ENCODE data around the gene SNTA1. TPM values are rescaled to one million over a fixed set of nuclear protein-coding genes. Genes with fewer than 3 reads are reported as not detected.
A peak's percentile ranks its signal among the peaks of the same experiment; 100 is the strongest.

Gene SNTA1
- total and polyA plus RNA-seq, 2 of the 8 experiments (the other 6 are each of a cell fraction or from before 2014, with no cell fraction given), result 4.5 to 8.0 TPM

- Histone ChIP-seq H2BK15ac (ENCODE audit: low read length) (no peak overlapping the region), H3K4me2 (ENCODE audit: insufficient read depth in 1 of 2, low read depth in 2 of 2, low read length in 2 of 2) (peak overlapping the region; percentile 49 to 93), H3K79me1 (ENCODE audit: low read depth, low read length) (no peaks in the 10 kb centered on the region), H2AK5ac (ENCODE audit: low read depth, low read length) (0 out of 2 replicates have a peak overlapping the region, but pooled peaks have one; percentile 39), H2BK120ac (replicated peaks; ENCODE audit: low read depth, low read length) (no peak overlapping the region), H4K20me1 (replicated peaks in 1 of 2; ENCODE audit: control insufficient read depth in 1 of 2, insufficient read depth in 2 of 2, low read length in 2 of 2) (peaks cover 0 to 4% of the 10 kb centered on the region in 2 experiments), H3K4ac (replicated peaks; ENCODE audit: insufficient read length, low read depth, low read length) (no peak overlapping the region), H3K56ac (replicated peaks; ENCODE audit: insufficient read length, low read depth, low read length) (no peak overlapping the region), H3K23ac (ENCODE audit: insufficient read length) (no peak overlapping the region), H4K8ac (ENCODE audit: extremely low read depth, insufficient read depth, low read length) (0 out of 2 replicates have a peak overlapping the region, but pooled peaks have one; percentile 2), H3K27me3 (replicated peaks in 1 of 4; ENCODE audit: control insufficient read depth in 3 of 4, extremely low read depth in 1 of 4, insufficient read depth in 3 of 4, low read length in 3 of 4) (peaks cover 3 to 18% (median 15%) of the 10 kb centered on the region in 4 experiments), H3K9ac (replicated peaks in 1 of 4; ENCODE audit: extremely low read depth in 1 of 4, low read depth in 3 of 4, low read length in 3 of 4) (no peak overlapping the region; a peak in 1 of 7 replicates), H4K5ac (ENCODE audit: insufficient read length, low read depth, low read length) (no peak overlapping the region), H2BK20ac (ENCODE audit: low read length) (no peak overlapping the region), H3K23me2 (ENCODE audit: low read depth, low read length) (peaks cover 6% of the 10 kb centered on the region; the same call in 1 of the 2 replicates), H3K4me3 (ENCODE audit: extremely low read depth in 1 of 4, insufficient read depth in 2 of 4, low read depth in 3 of 4, low read length in 4 of 4) (peak overlapping the region; percentile 43 to 71 (median 44); a peak in 6 of 8 replicates), H3K4me1 (replicated peaks in 1 of 4; ENCODE audit: control insufficient read depth in 3 of 4, insufficient read depth in 4 of 4, low read length in 3 of 4) (peaks cover 0 to 7% (median 3%) of the 10 kb centered on the region in 4 experiments; a peak in 4 of 7 replicates), H3K14ac (ENCODE audit: insufficient read length) (no peak overlapping the region), H2BK12ac (ENCODE audit: low read depth, low read length) (no peak overlapping the region), H2BK5ac (ENCODE audit: low read depth, low read length) (no peak overlapping the region), H3K36me3 (ENCODE audit: control insufficient read depth in 2 of 4, insufficient read depth in 4 of 4, low read length in 3 of 4) (no peaks in the 10 kb centered on the region), H3K79me2 (ENCODE audit: control insufficient read depth in 1 of 2, insufficient read depth in 2 of 2, low read length in 2 of 2) (no peaks in the 10 kb centered on the region), H4K91ac (replicated peaks; ENCODE audit: insufficient read length, low read length) (no peak overlapping the region), H3K18ac (ENCODE audit: extremely low read depth, low read length) (no peak overlapping the region), H3K9me3 (ENCODE audit: insufficient read depth in 2 of 2, low read depth in 1 of 2, low read length in 1 of 2) (no peaks in the 10 kb centered on the region), H2AFZ (ENCODE audit: low read length) (no peak overlapping the region), H3K27ac (ENCODE audit: low read depth, low read length) (no peak overlapping the region)
- no peak for FAIRE-seq
- WGBS, 2 experiments (ENCODE audit: extremely low coverage in 1 of 2, insufficient coverage in 1 of 2, insufficient read length in 1 of 2, insufficient replicate concordance in 2 of 2, low coverage in 1 of 2, low lambda C conversion rate in 2 of 2, missing lambda C conversion rate in 1 of 2), result 87% methylated on average over 9 of the region's 9 CpGs; no CpG with 5 or more reads in 1 of the 2 experiments
- no peak for DNase-seq (ENCODE audit: low read depth in 1 of 2, low spot score in 2 of 2)
- ChIA-PET POLR2A (ENCODE audit: partially characterized antibody) (interaction anchor here (1.3 to 1.8 kb wide), 2 partner anchors 211 to 221 kb away, joined by 5 to 7 read pairs; no protein-coding TSS in a partner anchor), CTCF (ENCODE audit: partially characterized antibody) (interaction anchor here (1.6 kb wide), 1 partner anchor 15 kb away, joined by 5 read pairs; no protein-coding TSS in a partner anchor)
- TF ChIP-seq EZH2 (IDR thresholded peaks at IDR 0.05; ENCODE audit: low read depth, low read length, severe bottlenecking), result peak; percentile 48
- TF ChIP-seq NANOG (IDR thresholded peaks at IDR 0.05; ENCODE audit: insufficient read depth, low read depth, low read length, poor library complexity, severe bottlenecking), result no peak
- no peak for TF ChIP-seq SRF (IDR thresholded peaks at IDR 0.05; ENCODE audit: low read depth, low read length)
- no peak for TF ChIP-seq CHD2 (IDR thresholded peaks at IDR 0.05; ENCODE audit: low read length)
- TF ChIP-seq CEBPB (IDR thresholded peaks at IDR 0.05; ENCODE audit: low read depth, low read length), result no peak
- TF ChIP-seq EGR1 (IDR thresholded peaks at IDR 0.05; ENCODE audit: borderline replicate concordance, low read depth, low read length), result no peak
- no peak for TF ChIP-seq SP2 (IDR thresholded peaks at IDR 0.05; ENCODE audit: low read length)
Measured at GRCh38 chr20:33442136-33443005, 1.2 kb downstream of the SNTA1 start.

Data from H1 (cell line).